GM21723 (cell line): ENCODE measurements around the gene CNTF.

Source experiments
- ATAC-seq: cut with Tn5 transposase; IDR thresholded peaks from one replicate; pipeline ENCODE4 v1.9.1; 2021; ENCODE audit warnings: mild to moderate bottlenecking, moderate library complexity; ENCODE audit not compliant: unreplicated experiment

Gene CNTF

GRCh38 chr11:58606930-58607714, 15.3 kb upstream of the CNTF start:
- ATAC-seq, result no peak

GRCh38 chr11:58608331-58608730, 14.1 kb upstream of the CNTF start:
- no peak for ATAC-seq

- no peak for ATAC-seq
Measured at GRCh38 chr11:58609723-58610122, 12.7 kb upstream of the CNTF start.

- no peak for ATAC-seq
Measured at GRCh38 chr11:58613228-58613627, 9.2 kb upstream of the CNTF start.

- no peak for ATAC-seq
Measured at GRCh38 chr11:58615559-58615958, 6.9 kb upstream of the CNTF start.

- ATAC-seq, result no peak
Measured at GRCh38 chr11:58616594-58616993, 5.9 kb upstream of the CNTF start.

- ATAC-seq, result no peak
Measured at GRCh38 chr11:58617976-58618557, 4.4 kb upstream of the CNTF start.

- peak; percentile 59 for ATAC-seq
Measured at GRCh38 chr11:58621586-58622262, 741 bp upstream of the CNTF start.

- no peak for ATAC-seq
Measured at GRCh38 chr11:58625086-58625485, 2.6 kb downstream of the CNTF start.

- ATAC-seq, result no peak
Measured at GRCh38 chr11:58625826-58626460, 3.5 kb downstream of the CNTF start.

GRCh38 chr11:58626934-58627483, 4.5 kb downstream of the CNTF start:
- ATAC-seq, result no peak

- ATAC-seq, result no peak
Measured at GRCh38 chr11:58628446-58628845, 6.0 kb downstream of the CNTF start.

- ATAC-seq, result no peak
Measured at GRCh38 chr11:58629857-58630256, 7.4 kb downstream of the CNTF start.

- no peak for ATAC-seq
Measured at GRCh38 chr11:58631378-58631777, 8.9 kb downstream of the CNTF start.

- ATAC-seq, result no peak
Measured at GRCh38 chr11:58632510-58632909, 10.0 kb downstream of the CNTF start.

- ATAC-seq, result no peak
Measured at GRCh38 chr11:58636587-58636986, 14.1 kb downstream of the CNTF start.

GRCh38 chr11:58637371-58637770, 14.9 kb downstream of the CNTF start:
- ATAC-seq, result no peak

- ATAC-seq, result no peak
Measured at GRCh38 chr11:58639103-58639502, 16.6 kb downstream of the CNTF start.

GRCh38 chr11:58639669-58640068, 17.2 kb downstream of the CNTF start:
- no peak for ATAC-seq

GRCh38 chr11:58640386-58641023, 18.0 kb downstream of the CNTF start:
- no peak for ATAC-seq

GRCh38 chr11:58641341-58641740, 18.9 kb downstream of the CNTF start:
- ATAC-seq, result no peak
